HCT116 (cell line): ENCODE results near the gene ARMC10. TPM values are rescaled to one million over a fixed set of nuclear protein-coding genes. Genes with fewer than 3 reads are reported as not detected.

Experiments used
- ATAC-seq: fragments of 200-7000 bp; cut with Tn5 transposase; 2 replicates; pipeline ENCODE4 v1.9.1; 2020; ENCODE audit warnings: mild to moderate bottlenecking, moderate library complexity
- BruUV-seq: library from RNA; stranded (reverse); fragments of 400-500 nt; replicated peaks from 2 replicates; lab custom pipeline; 2021; lab: Mats Ljungman, UMichigan
- CTCF ChIA-PET: fragments of 300-600 bp; sonication (Branson Sonifier 250); formaldehyde crosslinking; loops from one replicate; lab custom pipeline; 2021; ENCODE audit warnings: antibody characterized with exemption; lab: Charles Lee
- POLR2A ChIA-PET: fragments of 300-600, 350-600 bp; sonication (Branson Sonifier 250); formaldehyde crosslinking; loops from one replicate; lab custom pipeline; 2021; ENCODE audit warnings: antibody characterized with exemption; lab: Charles Lee
- RAD21 ChIA-PET, 2 experiments: fragments of 300-600 bp; sonication (Branson Sonifier 250); formaldehyde crosslinking; loops; one replicate each; lab custom pipeline; 2023; ENCODE audit warnings: low total read pairs in 2 of 2; ENCODE audit not compliant: uncharacterized antibody in 2 of 2, unreplicated experiment in 2 of 2, low non-redundant PET in 1 of 2; lab: Charles Lee
- DNase-seq: peaks from one replicate; pipeline ENCODE4 v3.0.0-alpha.2; 2010; ENCODE audit warnings: low read depth, low spot score
- H2AFZ ChIP-seq: fragments of 200-600 bp; shearing (Covaris generic), sonication (generic); 2 replicates; pipeline ENCODE4 v1.6.1; 2017; ENCODE audit warnings: low read depth, mixed run types, mixed read lengths, antibody characterized with exemption, low read length; ENCODE audit not compliant: poor library complexity, severe bottlenecking
- H3K27ac ChIP-seq: 2 replicates; pipeline ENCODE4 v1.5.1; 2012; ENCODE audit warnings: low read depth, low read length
- H3K27me3 ChIP-seq: fragments of 200-600 bp; sonication (generic); 2 replicates; pipeline ENCODE4 v1.6.1; 2016; ENCODE audit warnings: mixed run types, low read length, mixed read lengths; ENCODE audit not compliant: insufficient read depth
- H3K36me3 ChIP-seq, 2 experiments: fragments of 200-500 bp in 1 of 2; fragments of 200-600 bp in 1 of 2; sonication (Bioruptor generic) in 1 of 2; sonication (generic) in 1 of 2; 2 replicates each; pipeline versions ENCODE4 v1.5.1 to v1.6.1; 2014 to 2016; ENCODE audit warnings: low read length in 2 of 2, inconsistent platforms in 1 of 2, mixed read lengths in 1 of 2, mixed run types in 1 of 2; ENCODE audit not compliant: insufficient read depth in 2 of 2, control insufficient read depth in 1 of 2
- H3K4me1 ChIP-seq, 2 experiments: fragments of 200-600 bp in 1 of 2; sonication (generic) in 1 of 2; 2 replicates each; pipeline versions ENCODE4 v1.5.1 to v1.6.1; 2012 to 2017; ENCODE audit warnings: low read length in 2 of 2, inconsistent platforms in 1 of 2, mild to moderate bottlenecking in 1 of 2, mixed read lengths in 1 of 2, mixed run types in 1 of 2, moderate library complexity in 1 of 2; ENCODE audit not compliant: insufficient read depth in 2 of 2, control insufficient read depth in 1 of 2
- H3K4me2 ChIP-seq: fragments of 200-600 bp; sonication (generic); 2 replicates; pipeline ENCODE4 v1.6.1; 2017; ENCODE audit warnings: mixed run types, low read length, mixed read lengths
- H3K4me3 ChIP-seq, 2 experiments: fragments of 200-600 bp in 1 of 2; sonication (generic) in 1 of 2; replicated peaks in 1 of 2; 2 replicates each; pipeline ENCODE4 v1.5.1; 2011 to 2016; ENCODE audit warnings: low read length in 2 of 2, control low read depth in 1 of 2, low read depth in 1 of 2, mild to moderate bottlenecking in 1 of 2, mixed read lengths in 1 of 2, mixed run types in 1 of 2
- H3K79me2 ChIP-seq: fragments of 200-600 bp; sonication (generic); 2 replicates; pipeline ENCODE4 v1.6.1; 2017; ENCODE audit warnings: mild to moderate bottlenecking, mixed run types, low read length, moderate library complexity, mixed read lengths; ENCODE audit not compliant: insufficient read depth
- H3K9ac ChIP-seq: fragments of 200-600 bp; sonication (generic); 2 replicates; pipeline ENCODE4 v1.6.1; 2016; ENCODE audit warnings: low read length, mixed read lengths
- H3K9me2 ChIP-seq: fragments of 200-600 bp; sonication (generic), shearing (Covaris generic); 2 replicates; pipeline ENCODE4 v1.6.1; 2017; ENCODE audit warnings: mixed run types, mild to moderate bottlenecking, moderate library complexity; ENCODE audit not compliant: insufficient read depth
- H3K9me3 ChIP-seq, 2 experiments: fragments of 200-500 bp in 1 of 2; fragments of 200-600 bp in 1 of 2; sonication (Bioruptor generic) in 1 of 2; sonication (generic) in 1 of 2; 2 replicates each; pipeline ENCODE4 v1.6.1; 2014 to 2017; ENCODE audit warnings: low read length in 2 of 2, mixed read lengths in 2 of 2, inconsistent platforms in 1 of 2, low read depth in 1 of 2, mild to moderate bottlenecking in 1 of 2, mixed run types in 1 of 2, moderate library complexity in 1 of 2; ENCODE audit not compliant: control insufficient read depth in 1 of 2, insufficient read depth in 1 of 2
- H4K20me1 ChIP-seq: fragments of 200-600 bp; sonication (generic), shearing (Covaris generic); 2 replicates; pipeline ENCODE4 v1.6.1; 2017; ENCODE audit warnings: mixed run types, mild to moderate bottlenecking, moderate library complexity; ENCODE audit not compliant: insufficient read depth
- CBX3 ChIP-seq: IDR thresholded peaks from 2 replicates; pipeline ENCODE4 v1.6.1; 2012; ENCODE audit warnings: low read depth
- CEBPB ChIP-seq: IDR thresholded peaks from 2 replicates; pipeline ENCODE4 v1.6.1; 2012; ENCODE audit warnings: low read depth
- ELF1 ChIP-seq: IDR thresholded peaks from 2 replicates; pipeline ENCODE4 v1.6.1; 2012; ENCODE audit warnings: low read depth, borderline replicate concordance
- EZH2 ChIP-seq: fragments of 200-600 bp; sonication (generic); IDR thresholded peaks from 2 replicates; pipeline ENCODE4 v1.6.1; 2017; ENCODE audit warnings: antibody characterized with exemption, mixed run types
- EZH2phosphoT487 ChIP-seq: fragments of 200-600 bp; IDR thresholded peaks from 2 replicates; pipeline ENCODE4 v1.6.1; 2018; ENCODE audit warnings: antibody characterized with exemption, borderline replicate concordance
- FOSL1 ChIP-seq: IDR thresholded peaks from 2 replicates; pipeline ENCODE4 v1.6.1; 2012; ENCODE audit warnings: low read depth
- JUND ChIP-seq: IDR thresholded peaks from 2 replicates; pipeline ENCODE4 v1.6.1; 2012
- POLR2A ChIP-seq: IDR thresholded peaks from 2 replicates; pipeline ENCODE4 v1.7.0; 2011; ENCODE audit warnings: borderline replicate concordance; ENCODE audit not compliant: insufficient read depth, insufficient read length; ENCODE audit errors: extremely low read depth
- RAD21 ChIP-seq: IDR thresholded peaks from 2 replicates; pipeline ENCODE4 v1.6.1; 2012; ENCODE audit warnings: low read depth, mild to moderate bottlenecking
- SP1 ChIP-seq: IDR thresholded peaks from 2 replicates; pipeline ENCODE4 v1.6.1; 2012; ENCODE audit warnings: low read depth
- SRF ChIP-seq: IDR thresholded peaks from 2 replicates; pipeline ENCODE4 v1.6.1; 2012; ENCODE audit warnings: low read depth
- YY1 ChIP-seq: IDR thresholded peaks from 2 replicates; pipeline ENCODE4 v1.6.1; 2011; ENCODE audit warnings: low read length, low read depth, moderate library complexity, mild to moderate bottlenecking; ENCODE audit not compliant: insufficient replicate concordance; ENCODE audit errors: extremely low read depth
- ZFX ChIP-seq: fragments of 450-650 bp; IDR thresholded peaks from 2 replicates; pipeline ENCODE4 v1.6.1; 2017
- ZNF274 ChIP-seq: fragments of 200-500 bp; sonication (Bioruptor generic); IDR thresholded peaks from 2 replicates; pipeline ENCODE4 v1.6.1; 2014; ENCODE audit warnings: mild to moderate bottlenecking, low read depth, low read length, inconsistent platforms
- intact Hi-C: fragments of 100-400 bp; cut with micrococcal nuclease; formaldehyde crosslinking; loops from 2 replicates; pipeline ENCODE4 v1.10.0; 2022
- total RNA-seq: library from RNA; stranded (reverse); gene quantifications from one replicate; pipeline ENCODE4 v1.2.1, GENCODE V29; 2021; ENCODE audit not compliant: unreplicated experiment
- TF ChIP-seq, protein P1 (sequence below), 3 experiments: fragments of 200-600 bp in 1 of 3; sonication (generic) in 1 of 3; IDR thresholded peaks in 2 of 3; conservative IDR thresholded peaks in 1 of 3; 2 replicates each; pipeline ENCODE4 v1.5.1; 2012 to 2017; ENCODE audit warnings: low read depth in 2 of 3, low read length in 2 of 3, antibody characterized with exemption in 1 of 3, borderline replicate concordance in 1 of 3, control low read depth in 1 of 3, mild to moderate bottlenecking in 1 of 3, mixed read lengths in 1 of 3, mixed run types in 1 of 3, moderate library complexity in 1 of 3; ENCODE audit not compliant: insufficient read depth in 1 of 3
- TF ChIP-seq, protein P2 (sequence below): IDR thresholded peaks from 2 replicates; pipeline ENCODE4 v1.6.1; 2012

ARMC10 gene
- total RNA-seq, 1 experiment from 2014 or later: 53.3 TPM

DNA sequence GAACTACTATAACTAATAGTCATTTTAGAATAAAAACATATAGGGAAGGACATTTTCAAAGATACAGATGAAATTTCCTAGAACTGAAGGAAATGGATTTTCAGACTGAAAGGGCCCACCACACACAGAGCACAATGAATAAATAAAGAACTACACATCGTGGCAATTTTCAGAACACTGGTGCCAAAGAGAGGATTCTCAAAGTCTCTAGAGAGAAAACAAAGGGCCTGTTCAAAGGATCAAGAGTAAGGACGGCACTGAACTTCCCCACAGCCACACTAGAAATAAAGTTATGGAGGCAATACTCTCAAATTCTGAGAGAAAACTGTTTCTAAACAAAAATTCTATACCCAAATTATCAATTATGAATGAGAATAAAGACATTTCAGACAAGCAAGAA, 52.1 kb downstream of the ARMC10 start:
- Histone ChIP-seq H3K9ac (no peak overlapping the region), H3K36me3 (peaks cover 2 to 4% of the 10 kb centered on the region in 2 experiments; a peak in 1 of 4 replicates), H3K79me2 (no peaks in the 10 kb centered on the region), H3K27me3 (no peaks in the 10 kb centered on the region), H3K4me3 (no peak overlapping the region), H3K9me3 (no peaks in the 10 kb centered on the region), H4K20me1 (no peaks in the 10 kb centered on the region), H3K4me2 (no peak overlapping the region), H3K27ac (no peak overlapping the region), H2AFZ (no peak overlapping the region), H3K9me2 (no peaks in the 10 kb centered on the region), H3K4me1 (peaks cover 2 to 10% of the 10 kb centered on the region in 2 experiments; a peak in 2 of 4 replicates)
- ChIA-PET CTCF (no interaction called here), POLR2A (no interaction called here), RAD21 (no interaction called here)
- no TSS peak for BruUV-seq
- intact Hi-C loops: no loop called here
- ATAC-seq (no peak), DNase-seq (no peak)
- TF ChIP-seq JUND: no peak
- no peak for TF ChIP-seq SP1
- TF ChIP-seq FOSL1: no peak
- no peak for TF ChIP-seq CBX3
- no peak for TF ChIP-seq ELF1
- no peak for TF ChIP-seq SRF
- TF ChIP-seq, protein P1, sequence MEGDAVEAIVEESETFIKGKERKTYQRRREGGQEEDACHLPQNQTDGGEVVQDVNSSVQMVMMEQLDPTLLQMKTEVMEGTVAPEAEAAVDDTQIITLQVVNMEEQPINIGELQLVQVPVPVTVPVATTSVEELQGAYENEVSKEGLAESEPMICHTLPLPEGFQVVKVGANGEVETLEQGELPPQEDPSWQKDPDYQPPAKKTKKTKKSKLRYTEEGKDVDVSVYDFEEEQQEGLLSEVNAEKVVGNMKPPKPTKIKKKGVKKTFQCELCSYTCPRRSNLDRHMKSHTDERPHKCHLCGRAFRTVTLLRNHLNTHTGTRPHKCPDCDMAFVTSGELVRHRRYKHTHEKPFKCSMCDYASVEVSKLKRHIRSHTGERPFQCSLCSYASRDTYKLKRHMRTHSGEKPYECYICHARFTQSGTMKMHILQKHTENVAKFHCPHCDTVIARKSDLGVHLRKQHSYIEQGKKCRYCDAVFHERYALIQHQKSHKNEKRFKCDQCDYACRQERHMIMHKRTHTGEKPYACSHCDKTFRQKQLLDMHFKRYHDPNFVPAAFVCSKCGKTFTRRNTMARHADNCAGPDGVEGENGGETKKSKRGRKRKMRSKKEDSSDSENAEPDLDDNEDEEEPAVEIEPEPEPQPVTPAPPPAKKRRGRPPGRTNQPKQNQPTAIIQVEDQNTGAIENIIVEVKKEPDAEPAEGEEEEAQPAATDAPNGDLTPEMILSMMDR (IDR thresholded peaks at IDR 0.05 in 2 of 3, conservative IDR thresholded peaks at IDR 0.05 in 1 of 3; ENCODE audit: borderline replicate concordance in 1 of 3, insufficient read depth in 1 of 3, low read depth in 2 of 3, low read length in 2 of 3): no peak
- TF ChIP-seq, protein P2, sequence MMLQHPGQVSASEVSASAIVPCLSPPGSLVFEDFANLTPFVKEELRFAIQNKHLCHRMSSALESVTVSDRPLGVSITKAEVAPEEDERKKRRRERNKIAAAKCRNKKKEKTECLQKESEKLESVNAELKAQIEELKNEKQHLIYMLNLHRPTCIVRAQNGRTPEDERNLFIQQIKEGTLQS: no peak
- TF ChIP-seq RAD21: no peak
- no peak for TF ChIP-seq EZH2
- no peak for TF ChIP-seq POLR2A
- TF ChIP-seq YY1: no peak
- no peak for TF ChIP-seq ZNF274
- TF ChIP-seq EZH2phosphoT487: no peak
- TF ChIP-seq CEBPB: no peak
- TF ChIP-seq ZFX: no peak
